HEK293T (cell line): ENCODE measurements around the gene CCDC7.

Source experiments
- BHLHE40 ChIP-seq: fragments of 450-650 bp; IDR thresholded peaks from 2 replicates; pipeline ENCODE4 v1.6.1; 2016; ENCODE audit warnings: mild to moderate bottlenecking, moderate library complexity, borderline replicate concordance
- ELF4 ChIP-seq: fragments of 450-650 bp; IDR thresholded peaks from 2 replicates; pipeline ENCODE4 v1.6.1; 2017; ENCODE audit warnings: antibody characterized with exemption
- FOXK2 ChIP-seq: fragments of 450-650 bp; IDR thresholded peaks from 2 replicates; pipeline ENCODE4 v1.6.1; 2016; ENCODE audit warnings: mild to moderate bottlenecking
- FOXM1 ChIP-seq: fragments of 450-650 bp; IDR thresholded peaks from 2 replicates; pipeline ENCODE4 v1.6.1; 2017; ENCODE audit warnings: mild to moderate bottlenecking, borderline replicate concordance
- HDGF ChIP-seq: fragments of 450-650 bp; IDR thresholded peaks from 2 replicates; pipeline ENCODE4 v1.6.1; 2017; ENCODE audit warnings: antibody characterized with exemption, borderline replicate concordance
- L3MBTL2 ChIP-seq: fragments of 450-650 bp; conservative IDR thresholded peaks from 2 replicates; pipeline ENCODE4 v1.6.1; 2016; ENCODE audit warnings: mild to moderate bottlenecking
- LEF1 ChIP-seq: fragments of 450-650 bp; IDR thresholded peaks from 2 replicates; pipeline ENCODE4 v1.6.1; 2017; ENCODE audit warnings: mild to moderate bottlenecking, borderline replicate concordance
- NFRKB ChIP-seq: fragments of 450-650 bp; IDR thresholded peaks from 2 replicates; pipeline ENCODE4 v1.6.1; 2016; ENCODE audit warnings: mild to moderate bottlenecking, moderate library complexity
- PKNOX1 ChIP-seq: fragments of 450-650 bp; IDR thresholded peaks from 2 replicates; pipeline ENCODE4 v1.6.1; 2016
- SP1 ChIP-seq: fragments of 450-650 bp; IDR thresholded peaks from 2 replicates; pipeline ENCODE4 v1.6.1; 2017
- SUZ12 ChIP-seq: fragments of 450-650 bp; IDR thresholded peaks from 2 replicates; pipeline ENCODE4 v1.6.1; 2016; ENCODE audit warnings: mild to moderate bottlenecking
- TARDBP ChIP-seq: fragments of 450-650 bp; IDR thresholded peaks from 2 replicates; pipeline ENCODE4 v1.6.1; 2016

- TF ChIP-seq SP1, result no peak
- TF ChIP-seq FOXM1, result no peak
- no peak for TF ChIP-seq HDGF
- TF ChIP-seq LEF1, result no peak
- no peak for TF ChIP-seq L3MBTL2
- TF ChIP-seq BHLHE40, result no peak
- no peak for TF ChIP-seq SUZ12
- TF ChIP-seq PKNOX1, result no peak
- TF ChIP-seq TARDBP, result no peak
- TF ChIP-seq NFRKB, result no peak
- TF ChIP-seq ELF4, result no peak
- TF ChIP-seq FOXK2, result no peak
These were observed 436.1 kb downstream of the CCDC7 start for GRCh38 chr10:32882076-32882475.
